ENCODE data around the gene SLC9A5. TPM values are rescaled to one million over a fixed set of nuclear protein-coding genes. Genes with fewer than 3 reads are reported as not detected.

SLC9A5 gene
- total RNA-seq, 4 donors from 2014 or later, result 0.55 to 4.5 (median 1.5) TPM

DNA sequence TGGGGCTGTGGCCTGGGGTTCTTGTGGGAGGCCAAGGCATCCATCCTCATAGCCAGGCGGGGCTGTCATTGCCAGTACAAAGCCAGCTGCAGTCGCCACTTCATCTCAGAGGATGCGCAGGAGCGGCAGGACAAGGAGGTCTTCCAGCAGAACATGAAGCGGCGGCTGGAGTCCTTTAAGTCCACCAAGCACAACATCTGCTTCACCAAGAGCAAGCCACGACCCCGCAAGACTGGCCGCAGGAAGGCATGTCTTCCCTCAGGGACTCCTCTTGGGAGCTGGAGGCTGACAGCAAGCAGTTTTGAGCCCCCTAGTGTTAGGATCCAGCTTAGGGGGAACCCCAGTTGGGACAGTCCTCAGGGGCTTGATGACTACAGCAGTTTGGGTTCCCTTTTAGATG lies 15.5 kb downstream of the SLC9A5 start:
- Histone ChIP-seq H3K4me1 (no peaks in the 10 kb centered on the region), H3K27ac (no peak overlapping the region), H3K27me3 (no peaks in the 10 kb centered on the region), H3K36me3 (no peaks in the 10 kb centered on the region), H3K9me3 (no peaks in the 10 kb centered on the region), H3K4me3 (no peak overlapping the region)
- no peak for DNase-seq
- WGBS, 2 donors (ENCODE audit: low coverage in 1 of 2), result 81% methylated on average over 9 of the region's 9 CpGs; no CpG with 5 or more reads in 1 of the 2 donors
- in situ Hi-C loops (cut with MboI; ENCODE audit: low pct_ligation_motif_present in 1 of 4, low pct_unique_long_range_greater_than_20kb in 1 of 4, low sequenced_read_pairs in 3 of 4), result no loop called here
- intact Hi-C loops (cut with DNase I; ENCODE audit: low total_unique reads), result no loop called here
- TF ChIP-seq EP300 (IDR thresholded peaks at IDR 0.05; ENCODE audit: low read depth) (no peak), POLR2A (IDR thresholded peaks at IDR 0.05) (no peak), CTCF (IDR thresholded peaks at IDR 0.05) (no peak), POLR2AphosphoS5 (IDR thresholded peaks at IDR 0.05) (no peak)

DNA sequence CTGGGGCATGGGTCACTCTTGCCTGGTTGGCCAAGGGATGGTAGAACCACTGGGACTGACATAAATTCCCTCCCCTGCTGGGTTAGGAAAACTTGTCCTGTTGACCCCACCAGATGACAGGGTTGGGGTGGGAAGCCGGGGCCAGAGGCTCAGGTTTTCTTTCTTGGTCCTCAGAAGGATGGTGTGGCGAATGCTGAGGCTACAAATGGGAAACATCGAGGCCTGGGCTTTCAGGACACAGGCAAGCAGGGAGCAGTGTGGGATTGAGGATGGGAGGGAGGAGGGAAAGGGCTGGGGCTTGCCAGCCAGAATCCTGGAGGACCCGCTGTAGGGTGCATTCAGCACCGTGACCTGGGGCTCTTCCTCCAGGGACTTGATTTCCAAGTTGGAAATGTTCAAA lies 16.1 kb downstream of the SLC9A5 start:
- WGBS, 2 donors (ENCODE audit: low coverage in 1 of 2), result 87 to 88% methylated on average over 3 to 5 of the region's 5 CpGs
- no peak for TF ChIP-seq CTCF (IDR thresholded peaks at IDR 0.05)
- no peak for TF ChIP-seq POLR2A (IDR thresholded peaks at IDR 0.05)
- Histone ChIP-seq H3K9me3 (no peaks in the 10 kb centered on the region), H3K4me3 (no peak overlapping the region), H3K27me3 (peaks cover 1% of the 10 kb centered on the region), H3K36me3 (no peaks in the 10 kb centered on the region), H3K4me1 (no peaks in the 10 kb centered on the region), H3K27ac (no peak overlapping the region)
- intact Hi-C loops (cut with DNase I; ENCODE audit: low total_unique reads) (no loop called here), in situ Hi-C loops (cut with MboI; ENCODE audit: low pct_ligation_motif_present in 1 of 4, low pct_unique_long_range_greater_than_20kb in 1 of 4, low sequenced_read_pairs in 3 of 4) (no loop called here)
- DNase-seq, result no peak

- no peaks in the 10 kb centered on the region for H3K36me3 ChIP-seq
- 58 to 72% methylated on average over 4 to 8 of the region's 8 CpGs for WGBS, 2 donors (ENCODE audit: low coverage in 1 of 2)
- H3K27ac ChIP-seq, result no peak overlapping the region
- DNase-seq, result no peak
- H3K4me3 ChIP-seq, result no peak overlapping the region
- in situ Hi-C loops (cut with MboI; ENCODE audit: low pct_ligation_motif_present in 1 of 4, low pct_unique_long_range_greater_than_20kb in 1 of 4, low sequenced_read_pairs in 3 of 4), result no loop called here
- no peaks in the 10 kb centered on the region for H3K9me3 ChIP-seq
- peaks cover 3% of the 10 kb centered on the region for H3K27me3 ChIP-seq
- TF ChIP-seq CTCF (IDR thresholded peaks at IDR 0.05) (no peak), POLR2A (IDR thresholded peaks at IDR 0.05) (no peak), EP300 (IDR thresholded peaks at IDR 0.05; ENCODE audit: low read depth) (no peak), POLR2AphosphoS5 (IDR thresholded peaks at IDR 0.05) (no peak)
- intact Hi-C loops (cut with DNase I; ENCODE audit: low total_unique reads), result no loop called here
- no peaks in the 10 kb centered on the region for H3K4me1 ChIP-seq
Observed at GRCh38 chr16:67265834-67266233, 17.1 kb downstream of the SLC9A5 start.

DNA sequence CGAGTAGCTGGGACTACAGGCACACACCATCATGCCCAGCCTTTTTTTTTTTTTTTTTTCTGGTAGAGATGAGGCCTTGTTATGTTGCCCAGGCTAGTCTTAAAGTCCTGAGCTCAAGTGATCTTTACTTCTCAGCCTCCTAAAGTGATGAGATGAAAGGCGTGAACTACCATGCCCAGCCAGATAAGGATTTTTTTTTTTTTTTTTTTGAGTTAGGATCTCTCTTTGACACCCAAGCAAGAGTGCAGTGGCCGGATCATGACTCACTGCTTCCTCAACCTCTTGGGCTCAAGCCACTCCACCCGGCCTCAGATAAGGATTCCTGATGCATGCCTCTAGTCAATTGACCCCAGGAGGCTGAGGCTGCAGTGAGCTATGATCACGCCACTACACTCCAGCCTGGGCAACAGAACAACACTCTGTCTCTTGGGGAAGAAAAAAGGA lies 19.4 kb downstream of the SLC9A5 start:
- H3K4me3 ChIP-seq, result no peak overlapping the region
- TF ChIP-seq POLR2A (IDR thresholded peaks at IDR 0.05) (no peak), CTCF (IDR thresholded peaks at IDR 0.05) (no peak), POLR2AphosphoS5 (IDR thresholded peaks at IDR 0.05) (no peak), EP300 (IDR thresholded peaks at IDR 0.05; ENCODE audit: low read depth) (no peak)
- DNase-seq, result no peak
- H3K36me3 ChIP-seq, result no peaks in the 10 kb centered on the region
- H3K27ac ChIP-seq, result no peak overlapping the region
- no peaks in the 10 kb centered on the region for H3K9me3 ChIP-seq
- WGBS, 2 donors (ENCODE audit: low coverage in 1 of 2), result 60 to 67% methylated on average over 5 of the region's 5 CpGs
- H3K4me1 ChIP-seq, result no peaks in the 10 kb centered on the region
- intact Hi-C loops (cut with DNase I; ENCODE audit: low total_unique reads) (no loop called here), in situ Hi-C loops (cut with MboI; ENCODE audit: low pct_ligation_motif_present in 1 of 4, low pct_unique_long_range_greater_than_20kb in 1 of 4, low sequenced_read_pairs in 3 of 4) (no loop called here)
- H3K27me3 ChIP-seq, result peaks cover 3% of the 10 kb centered on the region

Measured in transverse colon (tissue), 4 donors.